Measurements from ENCODE around the gene CCDC90B. TPM values are rescaled to one million over a fixed set of nuclear protein-coding genes. Genes with fewer than 3 reads are reported as not detected.

CCDC90B gene
- total RNA-seq, 1 donor, result 60.8 TPM

GRCh38 chr11:83285151-83285770 lies 906 bp downstream of the CCDC90B start:
- Histone ChIP-seq H3K4me1 (ENCODE audit: insufficient read depth, low read length) (peaks cover 24% of the 10 kb centered on the region), H3K79me2 (ENCODE audit: insufficient read depth, low read length) (peaks cover 52% of the 10 kb centered on the region), H3K27ac (ENCODE audit: low read depth, low read length) (peak overlapping the region; percentile 97), H3K4me2 (ENCODE audit: insufficient read depth, low read length) (peak overlapping the region; percentile 89), H3K27me3 (ENCODE audit: insufficient read depth, low read length) (no peaks in the 10 kb centered on the region), H3K4me3 (ENCODE audit: insufficient read depth, low read length) (peak overlapping the region; percentile 94), H3K9me3 (ENCODE audit: low read depth, low read length) (no peaks in the 10 kb centered on the region), H4K20me1 (ENCODE audit: insufficient read depth, low read length) (peaks cover 2% of the 10 kb centered on the region), H2AFZ (ENCODE audit: low read length) (peak overlapping the region; percentile 99), H3K36me3 (ENCODE audit: insufficient read depth, low read length) (no peaks in the 10 kb centered on the region)
- TF ChIP-seq CTCF (IDR thresholded peaks at IDR 0.05; ENCODE audit: extremely low read depth, low read depth, low read length), result no peak
- peak; percentile 62 for DNase-seq (ENCODE audit: insufficient read length, low spot score, missing footprints)

DNA sequence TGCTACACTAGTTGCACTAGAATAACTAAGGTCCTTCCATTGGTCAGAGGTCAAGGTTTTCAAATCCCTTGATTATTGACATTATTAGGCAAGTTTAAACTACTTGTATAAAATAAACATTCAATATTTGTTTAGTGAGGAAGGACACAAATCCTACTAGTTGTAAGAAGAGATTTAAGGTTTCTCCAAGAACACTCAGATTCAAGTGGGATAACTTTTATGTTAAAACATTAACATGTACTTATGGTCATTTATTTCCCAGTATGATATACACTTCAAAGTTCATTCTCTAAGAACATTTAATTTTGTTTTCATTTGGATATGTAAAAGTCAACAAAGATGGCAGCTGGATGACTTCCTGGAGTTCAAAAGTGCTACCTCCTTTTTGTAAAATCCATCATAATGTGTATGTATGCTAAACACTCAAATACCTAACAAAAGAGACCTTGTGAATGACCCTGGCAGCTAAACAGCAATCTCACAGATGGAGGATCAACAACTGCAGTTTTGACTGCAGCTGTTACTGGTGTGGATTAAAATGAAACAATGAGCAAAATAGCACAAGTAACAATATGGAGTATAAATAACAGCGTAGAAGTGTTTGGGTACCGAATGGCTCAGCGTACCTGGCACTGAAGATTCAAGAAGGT lies 1.5 kb downstream of the CCDC90B start:
- H3K27ac ChIP-seq (ENCODE audit: low read depth, low read length), result peak overlapping the region; percentile 97
- TF ChIP-seq CTCF (IDR thresholded peaks at IDR 0.05; ENCODE audit: extremely low read depth, low read depth, low read length), result no peak
- peaks cover 2% of the 10 kb centered on the region for H4K20me1 ChIP-seq (ENCODE audit: insufficient read depth, low read length)
- H3K36me3 ChIP-seq (ENCODE audit: insufficient read depth, low read length), result no peaks in the 10 kb centered on the region
- peak overlapping the region; percentile 6 for H2AFZ ChIP-seq (ENCODE audit: low read length)
- peak overlapping the region; percentile 89 for H3K4me2 ChIP-seq (ENCODE audit: insufficient read depth, low read length)
- peak overlapping the region; percentile 94 for H3K4me3 ChIP-seq (ENCODE audit: insufficient read depth, low read length)
- no peaks in the 10 kb centered on the region for H3K27me3 ChIP-seq (ENCODE audit: insufficient read depth, low read length)
- H3K79me2 ChIP-seq (ENCODE audit: insufficient read depth, low read length), result peaks cover 56% of the 10 kb centered on the region
- no peak for DNase-seq (ENCODE audit: insufficient read length, low spot score, missing footprints)
- no peaks in the 10 kb centered on the region for H3K9me3 ChIP-seq (ENCODE audit: low read depth, low read length)
- peaks cover 24% of the 10 kb centered on the region for H3K4me1 ChIP-seq (ENCODE audit: insufficient read depth, low read length)

GRCh38 chr11:83282084-83282716 lies 4.0 kb downstream of the CCDC90B start:
- Histone ChIP-seq H3K27ac (ENCODE audit: low read depth, low read length) (peak overlapping the region; percentile 3), H2AFZ (ENCODE audit: low read length) (no peak overlapping the region), H3K36me3 (ENCODE audit: insufficient read depth, low read length) (peaks cover 11% of the 10 kb centered on the region), H4K20me1 (ENCODE audit: insufficient read depth, low read length) (peaks cover 2% of the 10 kb centered on the region), H3K79me2 (ENCODE audit: insufficient read depth, low read length) (peaks cover 56% of the 10 kb centered on the region), H3K4me3 (ENCODE audit: insufficient read depth, low read length) (no peak overlapping the region), H3K4me2 (ENCODE audit: insufficient read depth, low read length) (peak overlapping the region; percentile 45), H3K27me3 (ENCODE audit: insufficient read depth, low read length) (no peaks in the 10 kb centered on the region), H3K4me1 (ENCODE audit: insufficient read depth, low read length) (peaks cover 27% of the 10 kb centered on the region), H3K9me3 (ENCODE audit: low read depth, low read length) (no peaks in the 10 kb centered on the region)
- no peak for DNase-seq (ENCODE audit: insufficient read length, low spot score, missing footprints)
- TF ChIP-seq CTCF (IDR thresholded peaks at IDR 0.05; ENCODE audit: extremely low read depth, low read depth, low read length), result no peak

- no peak overlapping the region for H3K4me2 ChIP-seq (ENCODE audit: insufficient read depth, low read length)
- no peak overlapping the region for H3K27ac ChIP-seq (ENCODE audit: low read depth, low read length)
- H3K79me2 ChIP-seq (ENCODE audit: insufficient read depth, low read length), result peaks cover 52% of the 10 kb centered on the region
These were observed 5.9 kb downstream of the CCDC90B start for GRCh38 chr11:83280256-83280655.

More at GRCh38 chr11:83280256-83280655, 5.9 kb downstream of the CCDC90B start:
- Histone ChIP-seq H3K4me1 (ENCODE audit: insufficient read depth, low read length) (peaks cover 27% of the 10 kb centered on the region), H3K36me3 (ENCODE audit: insufficient read depth, low read length) (peaks cover 21% of the 10 kb centered on the region), H4K20me1 (ENCODE audit: insufficient read depth, low read length) (peaks cover 2% of the 10 kb centered on the region), H2AFZ (ENCODE audit: low read length) (no peak overlapping the region), H3K4me3 (ENCODE audit: insufficient read depth, low read length) (no peak overlapping the region), H3K27me3 (ENCODE audit: insufficient read depth, low read length) (no peaks in the 10 kb centered on the region), H3K9me3 (ENCODE audit: low read depth, low read length) (no peaks in the 10 kb centered on the region)
- TF ChIP-seq CTCF (IDR thresholded peaks at IDR 0.05; ENCODE audit: extremely low read depth, low read depth, low read length), result no peak
- DNase-seq (ENCODE audit: insufficient read length, low spot score, missing footprints), result no peak

All from osteoblast (primary cell).